Measurements from ENCODE around the gene AMD1. TPM values are rescaled to one million over a fixed set of nuclear protein-coding genes. Genes with fewer than 3 reads are reported as not detected.

Gene AMD1
- total and polyA plus RNA-seq, 3 experiments from 2014 or later, result 52.0 to 96.3 (median 95.8) TPM

Other genes starting within 250 kb of the AMD1 start
- gene CDK19, start 59.3 kb upstream of the AMD1 start, total RNA-seq, result 1 to 10 TPM; 8.4 to 9.1 TPM
- gene CDK19, start 59.3 kb upstream of the AMD1 start, polyA plus RNA-seq, result 2.1 TPM
- 100 to 1,000 TPM; 162 to 163 TPM for gene GTF3C6, start 83.9 kb downstream of the AMD1 start, total RNA-seq
- gene GTF3C6, start 83.9 kb downstream of the AMD1 start, polyA plus RNA-seq, result 114 TPM
- gene RPF2, start 107.3 kb downstream of the AMD1 start, total RNA-seq, result 10 to 100 TPM; 68.0 to 69.8 TPM
- gene RPF2, start 107.3 kb downstream of the AMD1 start, polyA plus RNA-seq, result 29.5 TPM
- 1 to 10 TPM; 3.3 to 3.5 TPM for gene SLC16A10, start 212.7 kb downstream of the AMD1 start, total RNA-seq
- gene SLC16A10, start 212.7 kb downstream of the AMD1 start, polyA plus RNA-seq, result 2.2 TPM

Data from CD8-positive, alpha-beta memory T cell (primary cell).